ENCODE data around the gene NRROS. TPM values are rescaled to one million over a fixed set of nuclear protein-coding genes. Genes with fewer than 3 reads are reported as not detected.

Gene NRROS
- total RNA-seq, 1 donor, result 0.72 TPM

- H3K4me1 ChIP-seq (ENCODE audit: insufficient read depth, low read length), result peaks cover 18% of the 10 kb centered on the region
- H3K9me3 ChIP-seq (ENCODE audit: low read depth, low read length), result no peaks in the 10 kb centered on the region
- peak overlapping the region; percentile 80 for H2AFZ ChIP-seq (ENCODE audit: low read length)
- no peaks in the 10 kb centered on the region for H3K79me2 ChIP-seq (ENCODE audit: insufficient read depth, low read length)
- no peaks in the 10 kb centered on the region for H3K27me3 ChIP-seq (ENCODE audit: insufficient read depth, low read length)
- no peaks in the 10 kb centered on the region for H4K20me1 ChIP-seq (ENCODE audit: insufficient read depth, low read length)
- no peaks in the 10 kb centered on the region for H3K36me3 ChIP-seq (ENCODE audit: insufficient read depth, low read length)
- DNase-seq (ENCODE audit: insufficient read length, low spot score, missing footprints), result peak; percentile 99
- H3K4me2 ChIP-seq (ENCODE audit: insufficient read depth, low read length), result peak overlapping the region; percentile 65
- H3K27ac ChIP-seq (ENCODE audit: low read depth, low read length), result peak overlapping the region; percentile 91
- H3K4me3 ChIP-seq (ENCODE audit: insufficient read depth, low read length), result peak overlapping the region; percentile 24
- TF ChIP-seq CTCF (IDR thresholded peaks at IDR 0.05; ENCODE audit: extremely low read depth, low read depth, low read length), result no peak
These were observed 11.3 kb downstream of the NRROS start for GRCh38 chr3:196650740-196651311.

GRCh38 chr3:196651819-196652218 is 12.3 kb downstream of the NRROS start:
- Histone ChIP-seq H3K27ac (ENCODE audit: low read depth, low read length) (peak overlapping the region; percentile 91), H3K4me2 (ENCODE audit: insufficient read depth, low read length) (no peak overlapping the region), H3K4me1 (ENCODE audit: insufficient read depth, low read length) (peaks cover 18% of the 10 kb centered on the region), H3K9me3 (ENCODE audit: low read depth, low read length) (no peaks in the 10 kb centered on the region), H3K36me3 (ENCODE audit: insufficient read depth, low read length) (no peaks in the 10 kb centered on the region), H4K20me1 (ENCODE audit: insufficient read depth, low read length) (no peaks in the 10 kb centered on the region), H3K27me3 (ENCODE audit: insufficient read depth, low read length) (no peaks in the 10 kb centered on the region), H2AFZ (ENCODE audit: low read length) (no peak overlapping the region), H3K4me3 (ENCODE audit: insufficient read depth, low read length) (no peak overlapping the region), H3K79me2 (ENCODE audit: insufficient read depth, low read length) (no peaks in the 10 kb centered on the region)
- TF ChIP-seq CTCF (IDR thresholded peaks at IDR 0.05; ENCODE audit: extremely low read depth, low read depth, low read length), result no peak
- peak; percentile 17 for DNase-seq (ENCODE audit: insufficient read length, low spot score, missing footprints)

GRCh38 chr3:196652961-196653795 is 13.7 kb downstream of the NRROS start:
- Histone ChIP-seq H3K4me3 (ENCODE audit: insufficient read depth, low read length) (no peak overlapping the region), H4K20me1 (ENCODE audit: insufficient read depth, low read length) (no peaks in the 10 kb centered on the region), H2AFZ (ENCODE audit: low read length) (no peak overlapping the region), H3K4me2 (ENCODE audit: insufficient read depth, low read length) (no peak overlapping the region), H3K9me3 (ENCODE audit: low read depth, low read length) (no peaks in the 10 kb centered on the region), H3K27me3 (ENCODE audit: insufficient read depth, low read length) (no peaks in the 10 kb centered on the region), H3K36me3 (ENCODE audit: insufficient read depth, low read length) (no peaks in the 10 kb centered on the region), H3K79me2 (ENCODE audit: insufficient read depth, low read length) (no peaks in the 10 kb centered on the region), H3K4me1 (ENCODE audit: insufficient read depth, low read length) (peaks cover 18% of the 10 kb centered on the region), H3K27ac (ENCODE audit: low read depth, low read length) (no peak overlapping the region)
- no peak for TF ChIP-seq CTCF (IDR thresholded peaks at IDR 0.05; ENCODE audit: extremely low read depth, low read depth, low read length)
- peak; percentile 58 for DNase-seq (ENCODE audit: insufficient read length, low spot score, missing footprints)

GRCh38 chr3:196654006-196654734 is 14.7 kb downstream of the NRROS start:
- Histone ChIP-seq H3K9me3 (ENCODE audit: low read depth, low read length) (no peaks in the 10 kb centered on the region), H3K27me3 (ENCODE audit: insufficient read depth, low read length) (no peaks in the 10 kb centered on the region), H4K20me1 (ENCODE audit: insufficient read depth, low read length) (no peaks in the 10 kb centered on the region), H3K79me2 (ENCODE audit: insufficient read depth, low read length) (no peaks in the 10 kb centered on the region), H3K27ac (ENCODE audit: low read depth, low read length) (no peak overlapping the region), H3K4me1 (ENCODE audit: insufficient read depth, low read length) (peaks cover 12% of the 10 kb centered on the region), H2AFZ (ENCODE audit: low read length) (no peak overlapping the region), H3K4me2 (ENCODE audit: insufficient read depth, low read length) (no peak overlapping the region), H3K4me3 (ENCODE audit: insufficient read depth, low read length) (no peak overlapping the region), H3K36me3 (ENCODE audit: insufficient read depth, low read length) (no peaks in the 10 kb centered on the region)
- DNase-seq (ENCODE audit: insufficient read length, low spot score, missing footprints), result peak; percentile 58
- no peak for TF ChIP-seq CTCF (IDR thresholded peaks at IDR 0.05; ENCODE audit: extremely low read depth, low read depth, low read length)

Measured in osteoblast (primary cell).